ENCODE measurements around the gene CFLAR.

Gene CFLAR

GRCh38 chr2:201118121-201118960 lies 2.4 kb downstream of the CFLAR start (continued):
- TF ChIP-seq ZBTB11 (tag by site-specific recombination; conservative IDR thresholded peaks at IDR 0.05; ENCODE audit: low read depth) (peak; percentile 35), ZNF239 (tag by site-specific recombination; IDR thresholded peaks at IDR 0.05) (no peak), ZNF157 (tag by site-specific recombination; IDR thresholded peaks at IDR 0.05) (no peak), SETDB1 (IDR thresholded peaks at IDR 0.05; ENCODE audit: insufficient read length, low read length) (no peak), ZBTB21 (tag by site-specific recombination; IDR thresholded peaks at IDR 0.05) (no peak), ZNF266 (tag by site-specific recombination; IDR thresholded peaks at IDR 0.05; ENCODE audit: low read depth) (no peak), HOXC10 (CRISPR knock-in tag; IDR thresholded peaks at IDR 0.05) (no peak), ZNF561 (tag by site-specific recombination; IDR thresholded peaks at IDR 0.05; ENCODE audit: borderline replicate concordance) (no peak; the same call in 1 of the 2 replicates), ZNF221 (tag by site-specific recombination; IDR thresholded peaks at IDR 0.05; ENCODE audit: borderline replicate concordance) (no peak), ZNF701 (tag by site-specific recombination; IDR thresholded peaks at IDR 0.05) (no peak), PRDM10 (tag by site-specific recombination; IDR thresholded peaks at IDR 0.05) (peak; percentile 90), REST (tag by site-specific recombination; IDR thresholded peaks at IDR 0.05) (no peak), OSR2 (tag by site-specific recombination; IDR thresholded peaks at IDR 0.05) (peak; percentile 73), ZNF629 (tag by site-specific recombination; IDR thresholded peaks at IDR 0.05) (no peak; the same call in 1 of the 2 replicates), TSHZ1 (tag by site-specific recombination; IDR thresholded peaks at IDR 0.05; ENCODE audit: borderline replicate concordance) (no peak), ZNF837 (tag by site-specific recombination; IDR thresholded peaks at IDR 0.05) (no peak), ZNF510 (tag by site-specific recombination; IDR thresholded peaks at IDR 0.05; ENCODE audit: insufficient replicate concordance) (no peak), SALL2 (tag by site-specific recombination; IDR thresholded peaks at IDR 0.05; ENCODE audit: borderline replicate concordance) (no peak), ZNF501 (tag by site-specific recombination; IDR thresholded peaks at IDR 0.05) (no peak; the same call in 1 of the 2 replicates), ZNF670 (tag by site-specific recombination; IDR thresholded peaks at IDR 0.05; ENCODE audit: low read depth) (no peak), ZNF521 (tag by site-specific recombination; IDR thresholded peaks at IDR 0.05) (no peak), ZSCAN30 (tag by site-specific recombination; IDR thresholded peaks at IDR 0.05) (peak; percentile 10; the same call in 1 of the 2 replicates)

All from HEK293 (cell line).